ENCODE measurements around the gene RASGEF1C. TPM values are rescaled to one million over a fixed set of nuclear protein-coding genes. Genes with fewer than 3 reads are reported as not detected.

The RASGEF1C gene
- total and polyA plus RNA-seq, 10 of the 15 experiments (the other 5 are each of a cell fraction or from before 2014, with no cell fraction given): not detected

DNA sequence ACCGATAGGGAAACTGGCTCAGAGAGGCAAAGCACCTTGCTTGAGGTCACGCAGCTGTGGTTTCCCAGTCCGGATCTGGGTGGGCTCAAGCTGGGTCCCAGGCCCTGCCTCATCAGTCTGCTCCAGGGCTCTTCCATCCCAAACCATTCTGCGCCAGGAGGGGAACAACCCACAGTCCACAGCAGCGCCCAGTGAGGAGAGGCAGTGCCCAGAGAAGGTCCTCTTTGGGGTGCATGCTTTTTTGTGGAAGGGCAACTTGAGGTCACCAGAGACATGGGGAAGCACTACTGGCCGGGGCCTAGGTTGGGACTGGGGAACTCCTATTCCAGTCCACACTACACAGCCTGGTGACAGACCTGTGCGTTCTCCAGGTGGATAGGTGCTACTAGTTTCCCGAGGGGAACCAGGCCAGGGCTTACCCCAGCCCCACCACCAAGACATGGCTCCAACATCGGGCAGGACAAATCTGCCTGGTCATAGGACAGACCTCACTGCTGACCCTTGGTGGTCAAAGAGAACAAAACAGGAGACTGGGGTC lies 75.0 kb downstream of the RASGEF1C start (continued):
- TF ChIP-seq, protein P1, sequence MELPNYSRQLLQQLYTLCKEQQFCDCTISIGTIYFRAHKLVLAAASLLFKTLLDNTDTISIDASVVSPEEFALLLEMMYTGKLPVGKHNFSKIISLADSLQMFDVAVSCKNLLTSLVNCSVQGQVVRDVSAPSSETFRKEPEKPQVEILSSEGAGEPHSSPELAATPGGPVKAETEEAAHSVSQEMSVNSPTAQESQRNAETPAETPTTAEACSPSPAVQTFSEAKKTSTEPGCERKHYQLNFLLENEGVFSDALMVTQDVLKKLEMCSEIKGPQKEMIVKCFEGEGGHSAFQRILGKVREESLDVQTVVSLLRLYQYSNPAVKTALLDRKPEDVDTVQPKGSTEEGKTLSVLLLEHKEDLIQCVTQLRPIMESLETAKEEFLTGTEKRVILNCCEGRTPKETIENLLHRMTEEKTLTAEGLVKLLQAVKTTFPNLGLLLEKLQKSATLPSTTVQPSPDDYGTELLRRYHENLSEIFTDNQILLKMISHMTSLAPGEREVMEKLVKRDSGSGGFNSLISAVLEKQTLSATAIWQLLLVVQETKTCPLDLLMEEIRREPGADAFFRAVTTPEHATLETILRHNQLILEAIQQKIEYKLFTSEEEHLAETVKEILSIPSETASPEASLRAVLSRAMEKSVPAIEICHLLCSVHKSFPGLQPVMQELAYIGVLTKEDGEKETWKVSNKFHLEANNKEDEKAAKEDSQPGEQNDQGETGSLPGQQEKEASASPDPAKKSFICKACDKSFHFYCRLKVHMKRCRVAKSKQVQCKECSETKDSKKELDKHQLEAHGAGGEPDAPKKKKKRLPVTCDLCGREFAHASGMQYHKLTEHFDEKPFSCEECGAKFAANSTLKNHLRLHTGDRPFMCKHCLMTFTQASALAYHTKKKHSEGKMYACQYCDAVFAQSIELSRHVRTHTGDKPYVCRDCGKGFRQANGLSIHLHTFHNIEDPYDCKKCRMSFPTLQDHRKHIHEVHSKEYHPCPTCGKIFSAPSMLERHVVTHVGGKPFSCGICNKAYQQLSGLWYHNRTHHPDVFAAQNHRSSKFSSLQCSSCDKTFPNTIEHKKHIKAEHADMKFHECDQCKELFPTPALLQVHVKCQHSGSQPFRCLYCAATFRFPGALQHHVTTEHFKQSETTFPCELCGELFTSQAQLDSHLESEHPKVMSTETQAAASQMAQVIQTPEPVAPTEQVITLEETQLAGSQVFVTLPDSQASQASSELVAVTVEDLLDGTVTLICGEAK (IDR thresholded peaks at IDR 0.05; ENCODE audit: borderline replicate concordance): no peak
- TF ChIP-seq, protein P2, sequence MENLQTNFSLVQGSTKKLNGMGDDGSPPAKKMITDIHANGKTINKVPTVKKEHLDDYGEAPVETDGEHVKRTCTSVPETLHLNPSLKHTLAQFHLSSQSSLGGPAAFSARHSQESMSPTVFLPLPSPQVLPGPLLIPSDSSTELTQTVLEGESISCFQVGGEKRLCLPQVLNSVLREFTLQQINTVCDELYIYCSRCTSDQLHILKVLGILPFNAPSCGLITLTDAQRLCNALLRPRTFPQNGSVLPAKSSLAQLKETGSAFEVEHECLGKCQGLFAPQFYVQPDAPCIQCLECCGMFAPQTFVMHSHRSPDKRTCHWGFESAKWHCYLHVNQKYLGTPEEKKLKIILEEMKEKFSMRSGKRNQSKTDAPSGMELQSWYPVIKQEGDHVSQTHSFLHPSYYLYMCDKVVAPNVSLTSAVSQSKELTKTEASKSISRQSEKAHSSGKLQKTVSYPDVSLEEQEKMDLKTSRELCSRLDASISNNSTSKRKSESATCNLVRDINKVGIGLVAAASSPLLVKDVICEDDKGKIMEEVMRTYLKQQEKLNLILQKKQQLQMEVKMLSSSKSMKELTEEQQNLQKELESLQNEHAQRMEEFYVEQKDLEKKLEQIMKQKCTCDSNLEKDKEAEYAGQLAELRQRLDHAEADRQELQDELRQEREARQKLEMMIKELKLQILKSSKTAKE (IDR thresholded peaks at IDR 0.05; ENCODE audit: low read depth, poor library complexity, severe bottlenecking): no peak
- no peak for TF ChIP-seq NFYA (IDR thresholded peaks at IDR 0.05; ENCODE audit: borderline replicate concordance, low read depth, low read length)
- TF ChIP-seq, protein P3, sequence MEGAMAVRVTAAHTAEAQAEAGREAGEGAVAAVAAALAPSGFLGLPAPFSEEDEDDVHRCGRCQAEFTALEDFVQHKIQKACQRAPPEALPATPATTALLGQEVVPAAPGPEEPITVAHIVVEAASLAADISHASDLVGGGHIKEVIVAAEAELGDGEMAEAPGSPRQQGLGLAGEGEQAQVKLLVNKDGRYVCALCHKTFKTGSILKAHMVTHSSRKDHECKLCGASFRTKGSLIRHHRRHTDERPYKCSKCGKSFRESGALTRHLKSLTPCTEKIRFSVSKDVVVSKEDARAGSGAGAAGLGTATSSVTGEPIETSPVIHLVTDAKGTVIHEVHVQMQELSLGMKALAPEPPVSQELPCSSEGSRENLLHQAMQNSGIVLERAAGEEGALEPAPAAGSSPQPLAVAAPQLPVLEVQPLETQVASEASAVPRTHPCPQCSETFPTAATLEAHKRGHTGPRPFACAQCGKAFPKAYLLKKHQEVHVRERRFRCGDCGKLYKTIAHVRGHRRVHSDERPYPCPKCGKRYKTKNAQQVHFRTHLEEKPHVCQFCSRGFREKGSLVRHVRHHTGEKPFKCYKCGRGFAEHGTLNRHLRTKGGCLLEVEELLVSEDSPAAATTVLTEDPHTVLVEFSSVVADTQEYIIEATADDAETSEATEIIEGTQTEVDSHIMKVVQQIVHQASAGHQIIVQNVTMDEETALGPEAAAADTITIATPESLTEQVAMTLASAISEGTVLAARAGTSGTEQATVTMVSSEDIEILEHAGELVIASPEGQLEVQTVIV (IDR thresholded peaks at IDR 0.05; ENCODE audit: borderline replicate concordance, partially characterized antibody): no peak
- TF ChIP-seq SREBF2 (IDR thresholded peaks at IDR 0.05; ENCODE audit: low read length): no peak
- TF ChIP-seq, protein P4, sequence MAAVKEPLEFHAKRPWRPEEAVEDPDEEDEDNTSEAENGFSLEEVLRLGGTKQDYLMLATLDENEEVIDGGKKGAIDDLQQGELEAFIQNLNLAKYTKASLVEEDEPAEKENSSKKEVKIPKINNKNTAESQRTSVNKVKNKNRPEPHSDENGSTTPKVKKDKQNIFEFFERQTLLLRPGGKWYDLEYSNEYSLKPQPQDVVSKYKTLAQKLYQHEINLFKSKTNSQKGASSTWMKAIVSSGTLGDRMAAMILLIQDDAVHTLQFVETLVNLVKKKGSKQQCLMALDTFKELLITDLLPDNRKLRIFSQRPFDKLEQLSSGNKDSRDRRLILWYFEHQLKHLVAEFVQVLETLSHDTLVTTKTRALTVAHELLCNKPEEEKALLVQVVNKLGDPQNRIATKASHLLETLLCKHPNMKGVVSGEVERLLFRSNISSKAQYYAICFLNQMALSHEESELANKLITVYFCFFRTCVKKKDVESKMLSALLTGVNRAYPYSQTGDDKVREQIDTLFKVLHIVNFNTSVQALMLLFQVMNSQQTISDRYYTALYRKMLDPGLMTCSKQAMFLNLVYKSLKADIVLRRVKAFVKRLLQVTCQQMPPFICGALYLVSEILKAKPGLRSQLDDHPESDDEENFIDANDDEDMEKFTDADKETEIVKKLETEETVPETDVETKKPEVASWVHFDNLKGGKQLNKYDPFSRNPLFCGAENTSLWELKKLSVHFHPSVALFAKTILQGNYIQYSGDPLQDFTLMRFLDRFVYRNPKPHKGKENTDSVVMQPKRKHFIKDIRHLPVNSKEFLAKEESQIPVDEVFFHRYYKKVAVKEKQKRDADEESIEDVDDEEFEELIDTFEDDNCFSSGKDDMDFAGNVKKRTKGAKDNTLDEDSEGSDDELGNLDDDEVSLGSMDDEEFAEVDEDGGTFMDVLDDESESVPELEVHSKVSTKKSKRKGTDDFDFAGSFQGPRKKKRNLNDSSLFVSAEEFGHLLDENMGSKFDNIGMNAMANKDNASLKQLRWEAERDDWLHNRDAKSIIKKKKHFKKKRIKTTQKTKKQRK (IDR thresholded peaks at IDR 0.05; ENCODE audit: low read depth, low read length): no peak
- no peak for TF ChIP-seq CREB1 (IDR thresholded peaks at IDR 0.05; ENCODE audit: low read depth)
- TF ChIP-seq SMAD5 (IDR thresholded peaks at IDR 0.05; ENCODE audit: low read depth): no peak
- TF ChIP-seq IKZF2 (IDR thresholded peaks at IDR 0.05): no peak
- no peak for TF ChIP-seq TAF1 (IDR thresholded peaks at IDR 0.05; ENCODE audit: borderline replicate concordance, low read depth, low read length)
- TF ChIP-seq BHLHE40 (IDR thresholded peaks at IDR 0.05; ENCODE audit: borderline replicate concordance in 1 of 2, low read depth in 2 of 2, low read length in 1 of 2): no peak
- TF ChIP-seq YY1 (IDR thresholded peaks at IDR 0.05; ENCODE audit: low read depth, low read length): no peak
- TF ChIP-seq POLR2AphosphoS5 (IDR thresholded peaks at IDR 0.05; ENCODE audit: low read length): no peak
- TF ChIP-seq ZNF217 (IDR thresholded peaks at IDR 0.05): no peak

Data from GM12878 (cell line).